ENCODE measurements around the gene QSER1.
"Not testable (repeated sequence)": the region's sequence is repeated elsewhere in the genome, so short reads cannot be mapped to it uniquely, and the experiment has no call there.

The QSER1 gene

GRCh38 chr11:32937283-32937682 is 44.7 kb downstream of the QSER1 start:
- DNase-seq, result not testable (repeated sequence)

DNA sequence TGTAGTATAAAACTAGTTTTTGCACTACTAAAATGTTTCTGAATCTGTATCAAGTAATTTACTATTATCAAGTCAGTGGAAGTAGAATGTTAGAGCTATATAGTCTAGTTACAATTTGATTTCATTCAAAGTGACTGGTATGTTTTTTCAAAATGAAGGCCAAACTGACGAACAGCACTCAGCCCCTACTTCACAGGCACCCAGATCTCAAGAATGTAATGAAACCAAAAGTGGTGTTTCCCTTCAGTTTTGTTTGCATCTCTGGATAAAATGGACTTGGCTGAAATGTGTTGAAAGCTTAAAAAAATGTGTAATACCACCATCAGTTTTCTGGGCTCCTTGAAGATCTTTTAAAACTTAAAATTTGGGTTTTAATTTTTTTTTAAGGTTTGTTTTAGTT is 46.4 kb downstream of the QSER1 start:
- DNase-seq, result no peak

DNA sequence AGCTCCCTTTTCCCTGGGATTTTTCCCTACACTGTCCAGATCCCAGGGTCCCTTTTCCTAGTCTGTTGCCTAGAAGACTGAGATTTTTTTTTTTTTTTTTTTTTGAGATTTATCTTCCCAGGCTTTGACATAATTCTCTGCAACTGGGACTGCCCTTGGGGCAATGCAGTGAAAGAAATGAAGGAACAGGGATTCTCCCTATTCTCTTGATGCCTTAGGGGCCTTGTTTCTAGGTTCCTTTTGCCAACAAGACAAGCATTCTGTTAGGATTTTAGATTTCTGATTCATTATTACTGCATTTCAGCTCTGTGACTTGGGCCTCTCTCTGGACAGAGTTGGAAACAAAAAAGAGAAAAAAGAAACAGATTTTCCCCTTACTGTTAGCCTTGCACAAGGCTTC is 47.3 kb downstream of the QSER1 start:
- DNase-seq, result no peak

DNA sequence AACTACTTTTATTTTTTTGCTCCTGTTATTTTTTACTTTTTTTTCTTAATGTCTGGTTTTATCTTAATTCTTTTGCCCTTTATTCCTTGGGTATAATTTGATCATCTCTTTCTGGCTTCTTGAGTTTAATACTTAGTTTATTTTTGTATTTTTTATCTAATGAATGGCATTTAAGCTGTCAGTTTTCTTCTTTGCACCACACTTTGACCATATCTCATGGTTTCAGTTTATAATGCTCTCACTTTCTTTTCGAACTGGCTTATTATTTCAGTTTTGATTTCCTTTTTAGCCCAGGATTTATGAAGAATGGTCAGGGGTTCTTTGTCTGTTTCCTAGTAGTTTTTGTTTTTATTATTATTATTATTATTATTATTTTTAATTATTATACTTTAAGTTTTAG is 48.3 kb downstream of the QSER1 start:
- DNase-seq, result no peak

GRCh38 chr11:32947978-32948377 is 55.4 kb downstream of the QSER1 start:
- DNase-seq, result no peak

- no peak for DNase-seq
These were observed 57.1 kb downstream of the QSER1 start for GRCh38 chr11:32949739-32950138.

GRCh38 chr11:32952421-32952820 is 59.8 kb downstream of the QSER1 start:
- no peak for DNase-seq

DNA sequence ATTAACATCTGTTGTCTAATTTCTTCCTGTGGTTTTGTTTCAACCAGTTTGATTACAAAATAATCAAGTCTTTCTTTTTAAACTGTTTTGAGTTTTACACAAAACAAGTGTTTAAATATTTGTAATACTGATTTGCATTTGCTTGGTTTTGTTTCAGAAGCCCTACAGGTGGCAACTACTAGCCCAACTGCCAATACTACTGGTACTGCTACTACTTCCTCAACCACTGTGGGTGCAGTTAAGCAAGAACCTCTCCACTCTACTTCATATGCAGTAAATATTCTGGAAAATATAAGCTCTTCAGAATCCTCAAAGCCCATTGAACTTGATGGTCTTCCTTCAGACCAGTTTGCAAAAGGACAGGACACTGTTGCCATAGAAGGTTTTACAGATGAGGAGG is 61.1 kb downstream of the QSER1 start:
- no peak for DNase-seq

- DNase-seq, result no peak
These were observed 68.0 kb downstream of the QSER1 start for GRCh38 chr11:32960553-32961164.

- no peak for DNase-seq
These were observed 69.4 kb downstream of the QSER1 start for GRCh38 chr11:32962016-32962415.

- DNase-seq, result no peak
These were observed 71.1 kb downstream of the QSER1 start for GRCh38 chr11:32963721-32964120.

DNA sequence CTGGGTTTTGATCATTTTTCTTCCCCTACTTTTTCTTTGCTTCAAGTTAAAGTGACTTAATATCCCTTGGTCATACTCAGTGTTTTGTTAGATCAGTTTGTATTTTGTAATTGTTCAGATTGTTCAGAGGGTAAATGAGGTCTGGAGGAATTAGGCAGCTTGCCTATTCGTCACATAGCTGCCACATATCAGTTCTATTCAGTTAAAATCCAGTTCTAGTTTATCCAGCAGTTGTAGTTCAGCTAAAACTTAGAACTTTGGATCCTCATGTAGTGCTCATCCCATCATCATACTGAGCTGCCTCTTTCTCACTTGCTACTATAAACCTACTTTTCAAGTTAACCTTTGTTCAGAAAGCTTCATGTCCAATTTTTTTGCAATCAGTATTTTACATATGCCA is 75.9 kb downstream of the QSER1 start:
- no peak for DNase-seq

GRCh38 chr11:32972233-32972632 is 79.6 kb downstream of the QSER1 start:
- DNase-seq, result not testable (repeated sequence)

- no peak for DNase-seq
These were observed 80.2 kb downstream of the QSER1 start for GRCh38 chr11:32972781-32973180.

GRCh38 chr11:32982626-32983025 is 90.0 kb downstream of the QSER1 start:
- DNase-seq, result no peak

DNA sequence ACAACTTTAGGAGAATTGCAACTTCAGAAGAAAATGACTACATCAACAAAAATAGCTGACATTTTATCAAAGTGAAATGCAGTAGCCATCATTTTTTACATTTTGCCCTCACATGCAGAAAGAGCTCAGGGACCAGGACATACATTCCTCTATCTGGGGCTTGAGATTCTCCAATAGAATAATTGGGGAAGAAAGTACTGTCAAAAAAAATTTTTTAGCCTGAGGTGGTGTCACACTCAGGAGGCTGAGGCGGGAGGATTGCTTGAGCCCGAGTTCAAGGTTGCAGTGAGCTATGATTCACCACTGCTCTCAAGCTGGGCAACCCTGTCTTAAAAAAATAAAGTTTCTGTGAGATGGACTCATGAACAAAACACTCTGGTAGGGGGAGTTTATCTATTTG is 90.9 kb downstream of the QSER1 start:
- no peak for DNase-seq

GRCh38 chr11:32985600-32985999 is 93.0 kb downstream of the QSER1 start:
- no peak for DNase-seq

- no peak for DNase-seq
These were observed 95.2 kb downstream of the QSER1 start for GRCh38 chr11:32987851-32988250.

DNA sequence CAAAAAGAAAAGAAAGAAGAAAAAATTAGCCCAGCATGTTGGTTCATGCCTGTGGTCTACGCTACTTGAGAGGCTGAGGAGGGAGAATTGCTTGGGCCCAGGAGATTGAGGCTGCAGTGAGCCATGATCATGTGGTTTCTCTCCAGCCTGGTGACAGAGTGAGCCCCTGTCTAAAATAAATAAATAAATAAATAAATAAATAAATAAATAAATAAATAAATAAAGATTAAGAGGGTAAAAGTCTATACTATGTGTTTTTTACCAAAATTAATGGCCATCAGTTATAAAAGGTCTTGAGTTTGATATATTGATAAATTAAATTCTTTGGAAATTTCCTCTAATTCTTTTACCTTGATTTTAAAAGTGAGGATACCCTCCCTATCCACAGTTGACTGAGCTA is 97.9 kb downstream of the QSER1 start:
- no peak for DNase-seq

- DNase-seq, result no peak
These were observed 98.8 kb downstream of the QSER1 start for GRCh38 chr11:32991427-32991826.

DNA sequence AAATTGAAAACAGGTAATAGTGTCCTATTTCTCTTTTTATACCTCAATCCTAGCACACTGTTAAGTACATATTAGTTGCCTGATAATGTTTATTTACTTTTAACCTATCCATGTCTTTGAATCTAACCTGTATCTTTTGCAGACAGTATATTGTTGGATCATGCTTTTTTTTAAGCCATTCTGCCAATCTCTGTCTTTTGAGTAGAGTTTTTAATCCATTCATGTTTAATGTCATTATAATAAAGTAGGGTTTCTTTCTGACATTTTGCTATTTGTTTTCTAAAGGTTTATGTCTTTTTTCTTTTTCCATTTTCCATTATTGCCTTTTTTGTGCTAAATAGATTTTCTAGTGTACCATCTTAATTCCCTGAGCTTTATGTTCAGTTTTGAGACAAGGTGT is 99.3 kb downstream of the QSER1 start:
- DNase-seq, result no peak

- no peak for DNase-seq
These were observed 107.6 kb downstream of the QSER1 start for GRCh38 chr11:33000181-33000580.

GRCh38 chr11:33001281-33001680 is 108.7 kb downstream of the QSER1 start:
- DNase-seq, result no peak

DNA sequence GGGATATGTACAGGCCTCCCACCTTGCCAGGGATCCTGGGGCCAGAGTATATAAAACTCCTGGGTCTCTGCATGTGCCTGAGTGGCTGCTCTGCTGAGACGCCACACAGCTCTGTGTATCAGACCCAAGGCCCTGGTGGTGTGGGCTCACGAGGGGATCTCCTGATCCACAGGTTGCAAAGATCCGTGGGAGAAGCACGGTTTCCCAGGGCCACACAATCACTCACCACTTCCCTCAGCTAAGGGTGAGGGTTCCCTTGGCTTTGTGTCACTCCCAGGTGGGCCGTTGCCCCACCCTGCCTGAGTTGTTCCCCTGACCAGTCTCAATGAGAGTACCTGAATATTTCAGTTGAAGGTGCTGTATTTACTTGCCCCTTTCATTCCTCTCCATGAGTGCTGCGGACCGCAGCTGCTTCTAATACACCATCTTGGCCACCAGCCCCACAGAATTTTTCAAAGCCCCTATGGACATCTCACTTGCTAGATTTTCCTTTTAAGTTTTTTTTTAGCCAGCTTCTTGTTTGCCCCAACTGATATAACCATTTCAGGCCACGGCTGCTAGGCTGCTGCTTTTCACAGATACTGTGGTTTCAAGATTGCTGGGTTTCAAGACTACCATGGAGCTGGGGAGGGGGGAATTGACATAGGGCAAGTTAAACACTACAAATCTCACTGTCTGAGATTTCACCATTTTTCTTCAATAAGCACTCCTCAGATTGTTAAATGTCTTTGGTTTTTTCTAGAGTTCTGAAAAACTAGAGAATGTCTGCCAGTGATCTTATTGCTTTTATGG is 109.3 kb downstream of the QSER1 start:
- DNase-seq, result no peak

DNA sequence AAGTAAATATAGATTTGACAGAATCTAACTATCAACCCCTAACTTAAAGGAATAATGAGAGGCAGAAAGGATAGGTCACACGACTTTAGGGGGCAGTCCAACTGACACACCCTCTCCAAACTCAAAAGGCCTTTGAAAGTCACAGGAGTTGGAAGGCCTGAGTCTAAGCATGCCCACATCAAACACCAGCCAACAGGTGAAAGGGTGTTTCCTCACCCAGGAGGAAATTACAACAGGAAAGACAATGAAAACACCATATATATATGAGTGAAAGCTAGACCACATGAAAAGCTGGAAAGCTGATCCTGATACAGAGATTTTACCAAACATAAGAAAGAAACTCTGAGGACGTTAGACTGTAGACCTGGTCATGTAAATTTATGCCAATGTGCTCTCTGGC is 112.6 kb downstream of the QSER1 start:
- DNase-seq, result no peak

Data from activated CD8-positive, alpha-beta memory T cell treated with anti-CD3 and anti-CD28 coated beads, Interleukin-2, amount 50 U/mL, for 4 hours (primary cell).